ENCODE measurements around the gene M1AP. TPM values are rescaled to one million over a fixed set of nuclear protein-coding genes. Genes with fewer than 3 reads are reported as not detected.

The M1AP gene
- total and polyA plus RNA-seq, 2 of the 8 experiments (the other 6 are each of a cell fraction or from before 2014, with no cell fraction given): 4.8 TPM

DNA sequence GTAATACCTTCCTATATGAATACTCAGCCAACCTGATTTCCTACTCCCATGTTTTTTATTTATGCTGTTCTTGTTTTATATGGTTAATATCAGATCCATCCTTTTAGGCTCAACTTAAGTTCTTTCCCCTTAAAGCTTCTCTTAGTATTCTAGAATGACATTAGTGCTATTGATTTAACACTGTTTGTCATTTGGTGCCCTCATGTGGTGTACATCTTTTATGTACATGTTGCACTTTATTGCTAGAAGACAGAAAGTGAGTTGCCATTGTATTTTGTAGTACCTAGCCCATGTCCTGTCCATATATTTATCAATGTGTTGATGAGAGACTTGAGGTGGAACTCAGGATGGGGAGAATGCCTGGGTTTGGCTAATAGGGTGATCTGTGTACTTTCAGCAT lies 115.9 kb downstream of the M1AP start:
- H2BK5ac ChIP-seq (ENCODE audit: low read depth, low read length): no peak overlapping the region
- H3K4me1 ChIP-seq (replicated peaks in 1 of 4; ENCODE audit: control insufficient read depth in 3 of 4, insufficient read depth in 4 of 4, low read length in 3 of 4): peaks cover 4 to 13% (median 6%) of the 10 kb centered on the region in 4 experiments; a peak in 6 of 7 replicates
- H2AK5ac ChIP-seq (ENCODE audit: low read depth, low read length): no peak overlapping the region
- no peak overlapping the region for H3K18ac ChIP-seq (ENCODE audit: extremely low read depth, low read length)
- no peak overlapping the region for H4K5ac ChIP-seq (ENCODE audit: insufficient read length, low read depth, low read length)
- no peak overlapping the region for H2BK15ac ChIP-seq (ENCODE audit: low read length)
- DNase-seq (ENCODE audit: low read depth in 1 of 2, low spot score in 2 of 2): no peak
- H3K79me2 ChIP-seq (ENCODE audit: control insufficient read depth in 1 of 2, insufficient read depth in 2 of 2, low read length in 2 of 2): peaks cover 0 to 18% of the 10 kb centered on the region in 2 experiments; a peak in 2 of 4 replicates
- H3K56ac ChIP-seq (replicated peaks; ENCODE audit: insufficient read length, low read depth, low read length): no peak overlapping the region
- peaks cover 6 to 11% of the 10 kb centered on the region in 2 experiments for H4K20me1 ChIP-seq (replicated peaks in 1 of 2; ENCODE audit: control insufficient read depth in 1 of 2, insufficient read depth in 2 of 2, low read length in 2 of 2)
- CTCF ChIA-PET (ENCODE audit: partially characterized antibody): interaction anchor here (0.7 to 7.0 kb wide), 8 partner anchors 28 to 55 kb away, joined by 3 to 53 read pairs (median 5); partner anchors contain the start of genes CCDC142 and TTC31
- FAIRE-seq: no peak
- H4K8ac ChIP-seq (ENCODE audit: extremely low read depth, insufficient read depth, low read length): no peak overlapping the region
- peaks cover 9% of the 10 kb centered on the region; the same call in 1 of the 2 replicates for H3K23me2 ChIP-seq (ENCODE audit: low read depth, low read length)
- no peak overlapping the region for H3K9ac ChIP-seq (replicated peaks in 1 of 4; ENCODE audit: extremely low read depth in 1 of 4, low read depth in 3 of 4, low read length in 3 of 4)
- no peak overlapping the region for H3K4me2 ChIP-seq (ENCODE audit: insufficient read depth in 1 of 2, low read depth in 2 of 2, low read length in 2 of 2)
- POLR2A ChIA-PET (ENCODE audit: partially characterized antibody): interaction anchor here (1.3 to 5.9 kb wide), 4 partner anchors 12 to 43 kb away, joined by 3 to 73 read pairs (median 24); partner anchors contain the start of gene LBX2
- H3K36me3 ChIP-seq (ENCODE audit: control insufficient read depth in 2 of 4, insufficient read depth in 4 of 4, low read length in 3 of 4): peaks cover 2 to 22% (median 16%) of the 10 kb centered on the region in 4 experiments; a peak in 7 of 8 replicates
- H2BK12ac ChIP-seq (ENCODE audit: low read depth, low read length): no peak overlapping the region
- no peaks in the 10 kb centered on the region for H3K9me3 ChIP-seq (ENCODE audit: insufficient read depth in 2 of 2, low read depth in 1 of 2, low read length in 1 of 2)
- no peak overlapping the region for H4K91ac ChIP-seq (replicated peaks; ENCODE audit: insufficient read length, low read length)
- H3K23ac ChIP-seq (ENCODE audit: insufficient read length): no peak overlapping the region
- no peaks in the 10 kb centered on the region; a peak in 1 of 7 replicates for H3K27me3 ChIP-seq (replicated peaks in 1 of 4; ENCODE audit: control insufficient read depth in 3 of 4, extremely low read depth in 1 of 4, insufficient read depth in 3 of 4, low read length in 3 of 4)
- H3K4ac ChIP-seq (replicated peaks; ENCODE audit: insufficient read length, low read depth, low read length): no peak overlapping the region
- H2AFZ ChIP-seq (ENCODE audit: low read length): no peak overlapping the region
- peaks cover 10% of the 10 kb centered on the region for H3K79me1 ChIP-seq (ENCODE audit: low read depth, low read length)
- no peak overlapping the region for H2BK20ac ChIP-seq (ENCODE audit: low read length)
- H3K14ac ChIP-seq (ENCODE audit: insufficient read length): no peak overlapping the region
- H3K4me3 ChIP-seq (ENCODE audit: extremely low read depth in 1 of 4, insufficient read depth in 2 of 4, low read depth in 3 of 4, low read length in 4 of 4): no peak overlapping the region
- no peak overlapping the region for H2BK120ac ChIP-seq (replicated peaks; ENCODE audit: low read depth, low read length)
- H3K27ac ChIP-seq (ENCODE audit: low read depth, low read length): no peak overlapping the region
- TF ChIP-seq EP300 (IDR thresholded peaks at IDR 0.05; ENCODE audit: borderline replicate concordance in 1 of 2, low read depth in 2 of 2, low read length in 2 of 2) (no peak), SAP30 (IDR thresholded peaks at IDR 0.05; ENCODE audit: insufficient read depth, insufficient replicate concordance, low read length) (no peak), SIN3A (conservative IDR thresholded peaks at IDR 0.05 in 1 of 2, IDR thresholded peaks at IDR 0.05 in 1 of 2; ENCODE audit: low read depth in 1 of 2, low read length in 2 of 2) (no peak), POLR2AphosphoS5 (IDR thresholded peaks at IDR 0.05; ENCODE audit: low read depth, low read length) (no peak), SUZ12 (IDR thresholded peaks at IDR 0.05; ENCODE audit: low read length) (no peak), SP2 (IDR thresholded peaks at IDR 0.05; ENCODE audit: low read length) (no peak), TEAD4 (IDR thresholded peaks at IDR 0.05; ENCODE audit: low read depth, low read length) (no peak), CTCF (IDR thresholded peaks at IDR 0.05; ENCODE audit: control extremely low read depth in 1 of 3, insufficient read depth in 1 of 3, low read depth in 1 of 3, low read length in 3 of 3) (no peak)
- TF ChIP-seq, protein P1, sequence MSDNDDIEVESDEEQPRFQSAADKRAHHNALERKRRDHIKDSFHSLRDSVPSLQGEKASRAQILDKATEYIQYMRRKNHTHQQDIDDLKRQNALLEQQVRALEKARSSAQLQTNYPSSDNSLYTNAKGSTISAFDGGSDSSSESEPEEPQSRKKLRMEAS (IDR thresholded peaks at IDR 0.05): no peak
